Endothelial cell of umbilical vein (primary cell): ENCODE results near the gene URGCP. TPM values are rescaled to one million over a fixed set of nuclear protein-coding genes. Genes with fewer than 3 reads are reported as not detected.
"Not testable (repeated sequence)": the region's sequence is repeated elsewhere in the genome, so short reads cannot be mapped to it uniquely, and the experiment has no call there.

Experiments used
- BruUV-seq: library from RNA; stranded (reverse); fragments of 400-500 nt; replicated peaks from 2 replicates; lab custom pipeline; 2021; lab: Mats Ljungman, UMichigan
- CTCF ChIA-PET: fragments of 300-600, 350-600 bp; sonication (Branson Sonifier 250); formaldehyde crosslinking; loops from one replicate; lab custom pipeline; 2021; ENCODE audit warnings: antibody characterized with exemption, inconsistent platforms; lab: Charles Lee
- POLR2A ChIA-PET: fragments of 300-600, 350-600 bp; sonication (Branson Sonifier 250); formaldehyde crosslinking; loops from one replicate; lab custom pipeline; 2021; ENCODE audit warnings: antibody characterized with exemption, inconsistent platforms; lab: Charles Lee
- DNase-seq: peaks from one replicate; pipeline ENCODE4 v3.0.0-alpha.2; 2011; ENCODE audit warnings: low read depth, low spot score
- FAIRE-seq: peaks from 2 replicates; lab custom pipeline; 2011; peaks lifted over from hg19 to GRCh38; lab: Jason Lieb, UNC
- H2AFZ ChIP-seq: 2 replicates; pipeline ENCODE4 v1.6.0; 2012; ENCODE audit warnings: low read depth, low read length, control low read depth, inconsistent platforms
- H3K27ac ChIP-seq: 2 replicates; pipeline ENCODE4 v1.5.1; 2011; ENCODE audit warnings: low read depth, mild to moderate bottlenecking, control low read depth, low read length, moderate library complexity; ENCODE audit not compliant: insufficient read depth
- H3K27me3 ChIP-seq, 2 experiments: 2 replicates each; pipeline versions ENCODE4 v1.6.0 to v1.6.1; 2011; ENCODE audit warnings: low read length in 2 of 2, mixed read lengths in 1 of 2; ENCODE audit not compliant: control insufficient read depth in 2 of 2, insufficient read depth in 2 of 2
- H3K36me3 ChIP-seq, 2 experiments: 2 replicates in 1 of 2; 3 replicates in 1 of 2; pipeline ENCODE4 v1.5.1; 2011; ENCODE audit warnings: low read length in 2 of 2, mild to moderate bottlenecking in 1 of 2, moderate library complexity in 1 of 2; ENCODE audit not compliant: control insufficient read depth in 2 of 2, insufficient read depth in 2 of 2; ENCODE audit errors: extremely low read depth in 1 of 2
- H3K4me1 ChIP-seq: 3 replicates; pipeline ENCODE4 v1.5.1; 2011; ENCODE audit warnings: mild to moderate bottlenecking, low read length; ENCODE audit not compliant: control insufficient read depth, insufficient read depth; ENCODE audit errors: extremely low read depth
- H3K4me2 ChIP-seq: 2 replicates; pipeline ENCODE4 v1.6.1; 2011; ENCODE audit warnings: low read length, control low read depth, mixed read lengths; ENCODE audit not compliant: insufficient read depth
- H3K4me3 ChIP-seq, 3 experiments: fragments of 200-600 bp in 1 of 3; sonication (generic), shearing (Covaris generic) in 1 of 3; replicated peaks in 1 of 3; 2 replicates each; pipeline ENCODE4 v1.5.1; 2011 to 2016; ENCODE audit warnings: control low read depth in 3 of 3, low read length in 3 of 3, mild to moderate bottlenecking in 2 of 3, inconsistent platforms in 1 of 3, low read depth in 1 of 3, moderate library complexity in 1 of 3; ENCODE audit not compliant: insufficient read depth in 1 of 3
- H3K79me2 ChIP-seq: 2 replicates; pipeline ENCODE4 v1.6.0; 2012; ENCODE audit warnings: low read length, inconsistent platforms; ENCODE audit not compliant: control insufficient read depth, insufficient read depth
- H3K9ac ChIP-seq: replicated peaks from 2 replicates; pipeline ENCODE3; 2011; ENCODE audit warnings: low read length, control low read depth; ENCODE audit not compliant: insufficient read depth; ENCODE audit errors: extremely low read depth
- H3K9me1 ChIP-seq: replicated peaks from 3 replicates; pipeline ENCODE4 v1.6.0; 2011; ENCODE audit warnings: mild to moderate bottlenecking, low read length; ENCODE audit not compliant: control insufficient read depth, insufficient read depth; ENCODE audit errors: extremely low read depth
- H3K9me3 ChIP-seq: replicated peaks from 2 replicates; pipeline ENCODE4 v1.5.1; 2012; ENCODE audit warnings: low read length, inconsistent platforms; ENCODE audit not compliant: control insufficient read depth, insufficient read depth
- H4K20me1 ChIP-seq: replicated peaks from 2 replicates; pipeline ENCODE3; 2011; ENCODE audit warnings: mild to moderate bottlenecking, low read length; ENCODE audit not compliant: control insufficient read depth, insufficient read depth; ENCODE audit errors: extremely low read depth
- EZH2 ChIP-seq: IDR thresholded peaks from 2 replicates; pipeline ENCODE4 v1.6.1; 2012; ENCODE audit warnings: borderline replicate concordance, low read depth, mild to moderate bottlenecking, moderate library complexity, low read length, inconsistent platforms; ENCODE audit not compliant: severe bottlenecking
- FOS ChIP-seq: IDR thresholded peaks from 2 replicates; pipeline ENCODE4 v1.6.1; 2011; ENCODE audit warnings: mild to moderate bottlenecking, low read length, moderate library complexity, borderline replicate concordance; ENCODE audit not compliant: insufficient read depth
- GATA2 ChIP-seq: IDR thresholded peaks from 2 replicates; pipeline ENCODE4 v1.7.0; 2011; ENCODE audit warnings: low read depth, mild to moderate bottlenecking, moderate library complexity, mixed read lengths, low read length; ENCODE audit not compliant: insufficient read length, insufficient read depth
- JUN ChIP-seq: IDR thresholded peaks from 2 replicates; pipeline ENCODE4 v1.6.1; 2011; ENCODE audit warnings: borderline replicate concordance, low read depth; ENCODE audit not compliant: insufficient read length, insufficient read depth
- MYC ChIP-seq: IDR thresholded peaks from one replicate; pipeline ENCODE4 v1.6.1; 2011; ENCODE audit warnings: mild to moderate bottlenecking, low read depth, low read length
- POLR2A ChIP-seq: IDR thresholded peaks from 2 replicates; pipeline ENCODE4 v1.6.1; 2012; ENCODE audit warnings: low read depth, mild to moderate bottlenecking, control low read depth, low read length
- POLR2AphosphoS5 ChIP-seq: IDR thresholded peaks from 2 replicates; pipeline ENCODE4 v1.6.1; 2012; ENCODE audit warnings: low read depth, mild to moderate bottlenecking, control low read depth, low read length, moderate library complexity; ENCODE audit not compliant: insufficient read depth
- dilution Hi-C: fragments of 300-500 bp; cut with MboI; formaldehyde crosslinking; loops from one replicate; pipeline ENCODE4 v1.15.0; 2019; ENCODE audit warnings: low sequenced_read_pairs; ENCODE audit not compliant: extremely low pct_ligation_motif_present
- intact Hi-C: fragments of 100-400 bp; cut with micrococcal nuclease; formaldehyde crosslinking; loops from one replicate; pipeline ENCODE4 v1.10.0; 2022
- polyA plus RNA-seq, 4 experiments: library from polyadenylated mRNA; depleted of rRNA in 3 of 4; stranded (reverse) in 3 of 4; unstranded in 1 of 4; fragments of >200 nt; gene quantifications; 2 replicates each; pipeline versions ENCODE4 v1.2.1 to v1.2.3, GENCODE V29; 2011 to 2012; ENCODE audit warnings: missing spikeins in 1 of 4
- total RNA-seq: library from RNA; stranded (reverse); gene quantifications from 2 replicates; pipeline ENCODE4 v1.2.3, GENCODE V29; 2021
- TF ChIP-seq, protein P1 (sequence below), 2 donors: IDR thresholded peaks; 1 replicate in 1 of 2; 2 replicates in 1 of 2; pipeline ENCODE4 v1.5.1; 2011; ENCODE audit warnings: low read length in 2 of 2, mild to moderate bottlenecking in 2 of 2, moderate library complexity in 2 of 2, control low read depth in 1 of 2, inconsistent platforms in 1 of 2, low read depth in 1 of 2; ENCODE audit not compliant: insufficient read depth in 1 of 2; ENCODE audit errors: extremely low read depth in 1 of 2
- TF ChIP-seq, protein P2 (sequence below): IDR thresholded peaks from 2 replicates; pipeline ENCODE4 v1.6.1; 2011; ENCODE audit not compliant: insufficient read depth, insufficient read length

URGCP gene
- total and polyA plus RNA-seq, 2 donors (not counting 3 experiments of a cell fraction or from before 2014, with no cell fraction given) = 13.1 to 25.3 TPM

GRCh38 chr7:43898571-43898970 lies 7.8 kb downstream of the URGCP start:
- H3K27ac ChIP-seq, H3K27me3 ChIP-seq, FAIRE-seq, dilution Hi-C loops, H3K4me1 ChIP-seq, H3K36me3 ChIP-seq, H3K4me3 ChIP-seq, DNase-seq, H3K9me3 ChIP-seq, H3K4me2 ChIP-seq, H2AFZ ChIP-seq, H3K9ac ChIP-seq, H3K9me1 ChIP-seq, intact Hi-C loops, CTCF ChIA-PET, POLR2A ChIA-PET, H4K20me1 ChIP-seq, BruUV-seq: not testable (repeated sequence)
- H3K79me2 ChIP-seq = peaks cover 53% of the 10 kb centered on the region

GRCh38 chr7:43895847-43896415 lies 10.5 kb downstream of the URGCP start:
- no peak overlapping the region for H3K4me2 ChIP-seq
- intact Hi-C loops = no loop called here
- no peak overlapping the region for H3K9ac ChIP-seq
- ChIA-PET POLR2A (no interaction called here), CTCF (no interaction called here)
- H3K36me3 ChIP-seq = no peaks in the 10 kb centered on the region
- H3K27me3 ChIP-seq = no peaks in the 10 kb centered on the region
- DNase-seq = no peak
- no peaks in the 10 kb centered on the region for H3K9me1 ChIP-seq
- no peak overlapping the region for H3K4me3 ChIP-seq
- no peak for FAIRE-seq
- H3K79me2 ChIP-seq = peaks cover 53% of the 10 kb centered on the region
- no peak for TF ChIP-seq POLR2A
- no peak for TF ChIP-seq FOS
- no peak for TF ChIP-seq POLR2AphosphoS5
- TF ChIP-seq GATA2 = no peak
- TF ChIP-seq, protein P1, sequence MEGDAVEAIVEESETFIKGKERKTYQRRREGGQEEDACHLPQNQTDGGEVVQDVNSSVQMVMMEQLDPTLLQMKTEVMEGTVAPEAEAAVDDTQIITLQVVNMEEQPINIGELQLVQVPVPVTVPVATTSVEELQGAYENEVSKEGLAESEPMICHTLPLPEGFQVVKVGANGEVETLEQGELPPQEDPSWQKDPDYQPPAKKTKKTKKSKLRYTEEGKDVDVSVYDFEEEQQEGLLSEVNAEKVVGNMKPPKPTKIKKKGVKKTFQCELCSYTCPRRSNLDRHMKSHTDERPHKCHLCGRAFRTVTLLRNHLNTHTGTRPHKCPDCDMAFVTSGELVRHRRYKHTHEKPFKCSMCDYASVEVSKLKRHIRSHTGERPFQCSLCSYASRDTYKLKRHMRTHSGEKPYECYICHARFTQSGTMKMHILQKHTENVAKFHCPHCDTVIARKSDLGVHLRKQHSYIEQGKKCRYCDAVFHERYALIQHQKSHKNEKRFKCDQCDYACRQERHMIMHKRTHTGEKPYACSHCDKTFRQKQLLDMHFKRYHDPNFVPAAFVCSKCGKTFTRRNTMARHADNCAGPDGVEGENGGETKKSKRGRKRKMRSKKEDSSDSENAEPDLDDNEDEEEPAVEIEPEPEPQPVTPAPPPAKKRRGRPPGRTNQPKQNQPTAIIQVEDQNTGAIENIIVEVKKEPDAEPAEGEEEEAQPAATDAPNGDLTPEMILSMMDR (IDR thresholded peaks at IDR 0.05; ENCODE audit: extremely low read depth in 1 of 2, insufficient read depth in 1 of 2, low read depth in 1 of 2, low read length in 2 of 2) = no peak
- TF ChIP-seq JUN = no peak
- TF ChIP-seq, protein P2, sequence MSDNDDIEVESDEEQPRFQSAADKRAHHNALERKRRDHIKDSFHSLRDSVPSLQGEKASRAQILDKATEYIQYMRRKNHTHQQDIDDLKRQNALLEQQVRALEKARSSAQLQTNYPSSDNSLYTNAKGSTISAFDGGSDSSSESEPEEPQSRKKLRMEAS = no peak
- TF ChIP-seq EZH2 = no peak
- TF ChIP-seq MYC = no peak
- H3K4me1 ChIP-seq = peaks cover 6% of the 10 kb centered on the region
- H4K20me1 ChIP-seq = no peaks in the 10 kb centered on the region
- BruUV-seq = no TSS peak
- no peak overlapping the region for H2AFZ ChIP-seq
- H3K27ac ChIP-seq = no peak overlapping the region
- dilution Hi-C loops = no loop called here
- no peaks in the 10 kb centered on the region for H3K9me3 ChIP-seq
